Progenitor cell of endocrine pancreas (in vitro differentiated cells): ENCODE measurements around the gene NRXN3. TPM values are rescaled to one million over a fixed set of nuclear protein-coding genes. Genes with fewer than 3 reads are reported as not detected.

Source experiments
- DNase-seq: peaks from one replicate; pipeline ENCODE4 v3.0.0; 2021; ENCODE audit warnings: low spot score; ENCODE audit not compliant: unreplicated experiment
- H3K27ac Mint-ChIP-seq: 2 replicates; pipeline ENCODE4 v1.8.0; 2021; ENCODE audit warnings: mild to moderate bottlenecking, moderate library complexity, mixed read lengths
- H3K27me3 Mint-ChIP-seq: 2 replicates; pipeline ENCODE4 v1.8.0; 2021; ENCODE audit warnings: mixed read lengths
- H3K36me3 Mint-ChIP-seq: 2 replicates; pipeline ENCODE4 v1.8.0; 2022; ENCODE audit warnings: mixed read lengths; ENCODE audit not compliant: insufficient read depth
- H3K4me1 Mint-ChIP-seq: 2 replicates; pipeline ENCODE4 v1.8.0; 2021; ENCODE audit warnings: low read depth, mixed read lengths
- H3K4me3 Mint-ChIP-seq: 2 replicates; pipeline ENCODE4 v1.8.0; 2021; ENCODE audit warnings: low read depth, mild to moderate bottlenecking, moderate library complexity, mixed read lengths
- H3K9me3 Mint-ChIP-seq: 2 replicates; pipeline ENCODE4 v1.8.0; 2021; ENCODE audit warnings: low read depth, mixed read lengths
- total RNA-seq: library from RNA; stranded (reverse); gene quantifications from 2 replicates; pipeline ENCODE4 v1.2.1, GENCODE V29; 2021
- TF ChIP-seq, protein P1 (sequence below): fragments of 200-600 bp; sonication (generic); IDR thresholded peaks from one replicate; pipeline ENCODE4 v1.5.0; 2021; ENCODE audit warnings: antibody characterized with exemption, mild to moderate bottlenecking; ENCODE audit not compliant: unreplicated experiment

The NRXN3 gene
- total RNA-seq, 1 donor from 2014 or later: 22.1 TPM

DNA sequence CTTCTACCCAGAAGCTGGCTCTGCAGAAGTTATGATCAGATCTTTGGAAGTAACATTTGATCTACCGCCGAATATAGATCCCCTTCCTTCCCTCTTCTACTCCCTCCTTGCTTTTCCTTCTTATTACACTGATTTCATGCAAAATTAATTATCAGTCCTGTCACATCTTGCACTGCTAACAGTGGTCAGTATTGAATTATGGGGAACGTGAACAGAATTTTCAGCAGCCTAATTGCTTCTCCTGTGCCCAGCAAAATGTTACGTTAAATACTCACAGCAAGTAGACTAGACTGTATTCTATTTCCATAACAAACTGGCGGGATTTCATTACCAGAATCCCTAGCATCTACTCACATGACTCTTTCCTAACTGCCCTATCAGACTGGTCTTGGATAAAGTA lies 1444.3 kb downstream of the NRXN3 start:
- DNase-seq: no peak
- Mint-ChIP-seq H3K36me3 (no peaks in the 10 kb centered on the region), H3K27ac (no peak overlapping the region), H3K4me1 (no peaks in the 10 kb centered on the region), H3K9me3 (peaks cover 3% of the 10 kb centered on the region), H3K4me3 (no peak overlapping the region), H3K27me3 (no peaks in the 10 kb centered on the region)
- TF ChIP-seq, protein P1, sequence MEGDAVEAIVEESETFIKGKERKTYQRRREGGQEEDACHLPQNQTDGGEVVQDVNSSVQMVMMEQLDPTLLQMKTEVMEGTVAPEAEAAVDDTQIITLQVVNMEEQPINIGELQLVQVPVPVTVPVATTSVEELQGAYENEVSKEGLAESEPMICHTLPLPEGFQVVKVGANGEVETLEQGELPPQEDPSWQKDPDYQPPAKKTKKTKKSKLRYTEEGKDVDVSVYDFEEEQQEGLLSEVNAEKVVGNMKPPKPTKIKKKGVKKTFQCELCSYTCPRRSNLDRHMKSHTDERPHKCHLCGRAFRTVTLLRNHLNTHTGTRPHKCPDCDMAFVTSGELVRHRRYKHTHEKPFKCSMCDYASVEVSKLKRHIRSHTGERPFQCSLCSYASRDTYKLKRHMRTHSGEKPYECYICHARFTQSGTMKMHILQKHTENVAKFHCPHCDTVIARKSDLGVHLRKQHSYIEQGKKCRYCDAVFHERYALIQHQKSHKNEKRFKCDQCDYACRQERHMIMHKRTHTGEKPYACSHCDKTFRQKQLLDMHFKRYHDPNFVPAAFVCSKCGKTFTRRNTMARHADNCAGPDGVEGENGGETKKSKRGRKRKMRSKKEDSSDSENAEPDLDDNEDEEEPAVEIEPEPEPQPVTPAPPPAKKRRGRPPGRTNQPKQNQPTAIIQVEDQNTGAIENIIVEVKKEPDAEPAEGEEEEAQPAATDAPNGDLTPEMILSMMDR: no peak

DNA sequence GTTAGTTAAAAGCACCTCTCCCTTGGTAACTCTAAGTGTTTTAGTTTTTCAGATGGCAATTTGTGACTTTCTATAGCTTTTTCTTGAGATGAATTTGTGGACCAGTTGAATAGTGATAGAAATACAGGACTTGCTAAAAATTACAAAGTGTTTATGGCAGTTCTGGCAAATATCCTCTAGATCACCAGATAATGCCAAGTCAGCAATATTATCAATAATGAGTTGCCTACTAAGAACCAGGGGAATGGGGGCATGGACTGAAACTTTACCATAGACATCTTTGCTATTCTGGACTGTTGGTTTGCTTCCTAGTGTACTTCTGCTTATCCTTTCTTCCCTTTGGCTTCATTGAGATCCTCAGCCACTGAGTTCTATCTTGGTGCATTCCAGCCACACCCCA lies 1456.9 kb downstream of the NRXN3 start:
- Mint-ChIP-seq H3K9me3 (peaks cover 2% of the 10 kb centered on the region), H3K4me3 (no peak overlapping the region), H3K4me1 (peaks cover 12% of the 10 kb centered on the region), H3K27me3 (no peaks in the 10 kb centered on the region), H3K27ac (no peak overlapping the region), H3K36me3 (peaks cover 2% of the 10 kb centered on the region)
- TF ChIP-seq, protein P1: no peak
- no peak for DNase-seq

DNA sequence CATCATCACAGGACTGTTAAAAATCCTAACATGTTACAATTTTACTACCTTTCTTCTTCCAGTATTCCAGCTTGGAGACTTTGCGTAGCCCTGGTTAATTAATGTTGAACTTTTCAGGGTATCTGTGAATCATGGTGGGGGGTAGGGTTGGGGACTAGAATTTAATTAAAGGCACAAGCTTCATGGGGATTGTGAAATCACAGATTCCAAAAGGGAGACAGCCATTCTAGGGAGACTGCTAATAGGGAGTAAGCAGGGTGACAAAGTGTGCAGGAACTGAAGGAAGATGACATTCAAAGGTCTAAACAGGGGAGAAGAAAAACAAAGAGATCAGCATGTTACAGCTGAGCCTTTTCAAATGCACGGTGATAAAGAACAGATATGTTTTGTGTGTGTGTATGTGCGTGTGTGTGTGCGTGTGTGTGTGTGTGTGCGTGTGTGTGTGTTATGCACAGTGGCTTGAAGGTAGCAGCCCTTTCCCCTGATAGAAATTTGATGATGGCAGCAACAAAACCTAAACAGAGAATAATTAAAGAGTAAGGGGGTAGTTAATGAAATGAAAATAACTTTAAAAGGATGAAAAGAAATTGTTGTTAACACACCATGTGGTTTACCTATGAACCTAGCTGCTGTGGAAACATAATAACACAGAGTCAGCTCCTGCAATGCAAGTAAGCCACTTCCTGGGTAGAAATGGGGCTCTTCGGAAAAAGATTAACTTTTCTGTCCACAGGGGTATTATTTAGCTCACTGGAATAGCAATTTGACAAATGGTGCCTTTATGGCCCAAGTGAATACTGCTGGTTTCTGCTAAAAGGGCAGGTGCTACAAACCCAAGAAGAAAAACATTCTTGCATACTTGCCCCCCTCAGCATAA lies 1459.5 kb downstream of the NRXN3 start:
- Mint-ChIP-seq H3K36me3 (peaks cover 6% of the 10 kb centered on the region), H3K4me3 (no peak overlapping the region), H3K4me1 (peaks cover 12% of the 10 kb centered on the region), H3K9me3 (peaks cover 5% of the 10 kb centered on the region), H3K27me3 (no peaks in the 10 kb centered on the region), H3K27ac (no peak overlapping the region)
- no peak for DNase-seq
- TF ChIP-seq, protein P1: no peak

DNA sequence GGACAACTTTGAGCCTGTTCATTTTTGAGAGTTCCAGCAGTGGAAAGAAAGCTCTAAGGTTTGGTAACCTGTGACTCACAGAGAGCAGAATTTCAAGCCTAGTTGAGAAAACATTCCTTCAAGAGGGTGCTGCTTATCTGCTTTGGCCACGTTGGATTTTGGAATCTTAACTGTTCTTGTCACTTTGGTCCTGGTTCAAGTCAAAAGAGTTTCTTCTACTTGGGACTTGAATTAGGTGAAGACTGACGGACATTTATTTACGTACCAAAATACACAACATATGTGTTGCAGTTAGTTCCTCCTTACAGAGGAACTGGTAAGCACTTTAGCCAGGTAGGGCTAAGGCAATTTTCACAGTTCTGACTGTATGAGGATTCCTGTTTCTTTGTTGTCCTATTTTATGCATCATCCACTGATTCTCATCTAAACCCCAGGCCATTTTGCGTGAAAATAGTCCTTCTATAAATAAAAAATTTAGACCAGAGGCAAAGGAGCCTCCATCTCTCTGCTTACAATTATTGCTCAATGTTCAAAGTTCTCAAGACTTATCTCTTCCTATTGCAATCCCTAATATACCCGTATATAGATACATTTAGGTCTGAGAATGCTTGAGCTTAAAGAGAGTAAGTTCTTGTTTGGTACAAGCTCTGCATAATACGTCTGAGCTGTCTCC lies 1460.3 kb downstream of the NRXN3 start:
- H3K36me3 Mint-ChIP-seq: peaks cover 6% of the 10 kb centered on the region
- DNase-seq: no peak
- peaks cover 5% of the 10 kb centered on the region for H3K9me3 Mint-ChIP-seq
- TF ChIP-seq, protein P1: no peak
- H3K4me3 Mint-ChIP-seq: no peak overlapping the region
- peaks cover 12% of the 10 kb centered on the region for H3K4me1 Mint-ChIP-seq
- no peaks in the 10 kb centered on the region for H3K27me3 Mint-ChIP-seq
- H3K27ac Mint-ChIP-seq: no peak overlapping the region

DNA sequence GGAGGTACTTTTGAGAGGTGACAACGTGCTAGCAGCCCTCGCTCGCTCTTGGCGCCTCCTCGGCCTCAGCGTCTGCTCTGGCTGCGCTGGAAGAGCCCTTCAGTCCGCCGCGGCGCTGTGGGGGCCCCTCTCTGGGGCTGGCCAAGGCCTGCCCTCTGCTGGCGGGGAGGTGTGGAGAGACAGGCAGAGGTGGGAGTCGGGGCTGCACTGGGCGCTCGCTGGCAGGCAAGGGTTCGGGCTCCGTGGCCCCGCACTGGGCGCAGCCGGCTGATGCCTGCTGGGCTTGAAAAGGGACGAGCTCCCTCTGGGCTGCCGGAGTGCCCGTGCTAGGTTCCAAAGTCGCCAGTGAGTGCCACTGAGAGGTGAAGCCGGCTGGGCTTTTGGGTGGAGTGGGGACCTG lies 1461.1 kb downstream of the NRXN3 start:
- Mint-ChIP-seq H3K36me3 (peaks cover 6% of the 10 kb centered on the region), H3K27me3 (no peaks in the 10 kb centered on the region), H3K4me1 (peaks cover 12% of the 10 kb centered on the region), H3K9me3 (peaks cover 5% of the 10 kb centered on the region), H3K27ac (no peak overlapping the region), H3K4me3 (no peak overlapping the region)
- TF ChIP-seq, protein P1: no peak
- DNase-seq: no peak
